Activated naive CD8-positive, alpha-beta T cell treated with anti-CD3 and anti-CD28 coated beads for 36 hours (primary cell): ENCODE results near the gene ATG2B. TPM values are rescaled to one million over a fixed set of nuclear protein-coding genes. Genes with fewer than 3 reads are reported as not detected.
"Not testable (repeated sequence)": the region's sequence is repeated elsewhere in the genome, so short reads cannot be mapped to it uniquely, and the experiment has no call there.

Experiments used
- DNase-seq: peaks from one replicate; pipeline ENCODE4 v3.0.0; 2021
- H3K27ac Mint-ChIP-seq: one replicate; pipeline ENCODE4 v1.8.0; 2022; ENCODE audit warnings: mild to moderate bottlenecking, moderate library complexity, mixed read lengths
- H3K27me3 Mint-ChIP-seq: one replicate; pipeline ENCODE4 v1.8.0; 2022; ENCODE audit warnings: mild to moderate bottlenecking, mixed read lengths
- H3K36me3 Mint-ChIP-seq: one replicate; pipeline ENCODE4 v1.8.0; 2021; ENCODE audit warnings: mild to moderate bottlenecking, mixed read lengths
- H3K4me1 Mint-ChIP-seq: one replicate; pipeline ENCODE4 v1.8.0; 2021; ENCODE audit warnings: mixed read lengths
- H3K4me3 Mint-ChIP-seq: one replicate; pipeline ENCODE4 v1.8.0; 2022; ENCODE audit warnings: mild to moderate bottlenecking, moderate library complexity, mixed read lengths
- H3K9me3 Mint-ChIP-seq: one replicate; pipeline ENCODE4 v1.8.0; 2022; ENCODE audit warnings: mixed read lengths
- total RNA-seq, 2 experiments: library from RNA; stranded (reverse); gene quantifications; one replicate each; pipeline ENCODE4 v1.2.3, GENCODE V29; 2021

Gene ATG2B
- total RNA-seq, 2 experiments from 2014 or later = 15.3 to 15.9 TPM

GRCh38 chr14:96352708-96353107 is 10.4 kb downstream of the ATG2B start:
- no peak overlapping the region for H3K27ac Mint-ChIP-seq
- no peak for DNase-seq
- peaks cover 12% of the 10 kb centered on the region for H3K36me3 Mint-ChIP-seq
- no peaks in the 10 kb centered on the region for H3K27me3 Mint-ChIP-seq
- no peak overlapping the region for H3K4me3 Mint-ChIP-seq
- H3K9me3 Mint-ChIP-seq = peaks cover 2% of the 10 kb centered on the region
- H3K4me1 Mint-ChIP-seq = peaks cover 18% of the 10 kb centered on the region

GRCh38 chr14:96351986-96352385 is 11.2 kb downstream of the ATG2B start:
- Mint-ChIP-seq H3K4me1 (peaks cover 21% of the 10 kb centered on the region), H3K4me3 (no peak overlapping the region), H3K27me3 (no peaks in the 10 kb centered on the region), H3K36me3 (peaks cover 10% of the 10 kb centered on the region), H3K9me3 (peaks cover 2% of the 10 kb centered on the region), H3K27ac (no peak overlapping the region)
- DNase-seq = no peak

- H3K36me3 Mint-ChIP-seq = peaks cover 4% of the 10 kb centered on the region
- peaks cover 2% of the 10 kb centered on the region for H3K9me3 Mint-ChIP-seq
- no peak overlapping the region for H3K27ac Mint-ChIP-seq
- DNase-seq = no peak
- H3K27me3 Mint-ChIP-seq = no peaks in the 10 kb centered on the region
- no peak overlapping the region for H3K4me3 Mint-ChIP-seq
- H3K4me1 Mint-ChIP-seq = peaks cover 13% of the 10 kb centered on the region
Measured at GRCh38 chr14:96349286-96350075, 13.7 kb downstream of the ATG2B start.

GRCh38 chr14:96347957-96348356 is 15.2 kb downstream of the ATG2B start:
- H3K27ac Mint-ChIP-seq, H3K27me3 Mint-ChIP-seq, H3K4me3 Mint-ChIP-seq, H3K36me3 Mint-ChIP-seq, DNase-seq, H3K9me3 Mint-ChIP-seq: not testable (repeated sequence)
- H3K4me1 Mint-ChIP-seq = peaks cover 13% of the 10 kb centered on the region

- Mint-ChIP-seq H3K4me1 (peaks cover 13% of the 10 kb centered on the region), H3K27me3 (no peaks in the 10 kb centered on the region), H3K36me3 (peaks cover 5% of the 10 kb centered on the region), H3K9me3 (peaks cover 2% of the 10 kb centered on the region), H3K27ac (no peak overlapping the region), H3K4me3 (no peak overlapping the region)
- no peak for DNase-seq
Measured at GRCh38 chr14:96345669-96346068, 17.5 kb downstream of the ATG2B start.

GRCh38 chr14:96341323-96341722 is 21.8 kb downstream of the ATG2B start:
- H3K9me3 Mint-ChIP-seq = no peaks in the 10 kb centered on the region
- H3K27me3 Mint-ChIP-seq = no peaks in the 10 kb centered on the region
- no peak overlapping the region for H3K4me3 Mint-ChIP-seq
- H3K27ac Mint-ChIP-seq = no peak overlapping the region
- no peak for DNase-seq
- H3K36me3 Mint-ChIP-seq = peaks cover 13% of the 10 kb centered on the region
- no peaks in the 10 kb centered on the region for H3K4me1 Mint-ChIP-seq

- DNase-seq = no peak
- no peak overlapping the region for H3K27ac Mint-ChIP-seq
- H3K9me3 Mint-ChIP-seq = no peaks in the 10 kb centered on the region
- peaks cover 14% of the 10 kb centered on the region for H3K36me3 Mint-ChIP-seq
- H3K4me3 Mint-ChIP-seq = no peak overlapping the region
- no peaks in the 10 kb centered on the region for H3K27me3 Mint-ChIP-seq
- no peaks in the 10 kb centered on the region for H3K4me1 Mint-ChIP-seq
Measured at GRCh38 chr14:96338551-96338950, 24.6 kb downstream of the ATG2B start.

- H3K27ac Mint-ChIP-seq = no peak overlapping the region
- H3K36me3 Mint-ChIP-seq = peaks cover 10% of the 10 kb centered on the region
- no peaks in the 10 kb centered on the region for H3K4me1 Mint-ChIP-seq
- H3K4me3 Mint-ChIP-seq = no peak overlapping the region
- no peaks in the 10 kb centered on the region for H3K9me3 Mint-ChIP-seq
- H3K27me3 Mint-ChIP-seq = no peaks in the 10 kb centered on the region
- DNase-seq = no peak
Measured at GRCh38 chr14:96324219-96324618, 38.9 kb downstream of the ATG2B start.

- Mint-ChIP-seq H3K27me3 (no peaks in the 10 kb centered on the region), H3K4me3 (no peak overlapping the region), H3K27ac (no peak overlapping the region), H3K36me3 (peaks cover 16% of the 10 kb centered on the region), H3K9me3 (no peaks in the 10 kb centered on the region), H3K4me1 (no peaks in the 10 kb centered on the region)
- DNase-seq = no peak
Measured at GRCh38 chr14:96320605-96321004, 42.5 kb downstream of the ATG2B start.

GRCh38 chr14:96318836-96319235 is 44.3 kb downstream of the ATG2B start:
- H3K4me1 Mint-ChIP-seq = no peaks in the 10 kb centered on the region

GRCh38 chr14:96316087-96316486 is 47.1 kb downstream of the ATG2B start:
- Mint-ChIP-seq H3K9me3 (no peaks in the 10 kb centered on the region), H3K27me3 (no peaks in the 10 kb centered on the region), H3K27ac (no peak overlapping the region), H3K36me3 (peaks cover 10% of the 10 kb centered on the region), H3K4me1 (no peaks in the 10 kb centered on the region), H3K4me3 (no peak overlapping the region)
- no peak for DNase-seq

More at GRCh38 chr14:96318836-96319235, 44.3 kb downstream of the ATG2B start:
- Mint-ChIP-seq H3K27me3 (no peaks in the 10 kb centered on the region), H3K36me3 (peaks cover 14% of the 10 kb centered on the region), H3K4me3 (no peak overlapping the region), H3K9me3 (no peaks in the 10 kb centered on the region), H3K27ac (no peak overlapping the region)
- DNase-seq = no peak

- Mint-ChIP-seq H3K27me3 (no peaks in the 10 kb centered on the region), H3K27ac (no peak overlapping the region), H3K4me3 (no peak overlapping the region), H3K4me1 (no peaks in the 10 kb centered on the region), H3K9me3 (no peaks in the 10 kb centered on the region), H3K36me3 (peaks cover 25% of the 10 kb centered on the region)
- DNase-seq = no peak
Measured at GRCh38 chr14:96310906-96311305, 52.2 kb downstream of the ATG2B start.

GRCh38 chr14:96309896-96310330 is 53.2 kb downstream of the ATG2B start:
- H3K4me3 Mint-ChIP-seq = no peak overlapping the region
- no peak overlapping the region for H3K27ac Mint-ChIP-seq
- no peaks in the 10 kb centered on the region for H3K4me1 Mint-ChIP-seq
- no peaks in the 10 kb centered on the region for H3K9me3 Mint-ChIP-seq
- DNase-seq = no peak
- H3K27me3 Mint-ChIP-seq = no peaks in the 10 kb centered on the region
- peaks cover 20% of the 10 kb centered on the region for H3K36me3 Mint-ChIP-seq

GRCh38 chr14:96309133-96309895 is 53.8 kb downstream of the ATG2B start:
- no peaks in the 10 kb centered on the region for H3K27me3 Mint-ChIP-seq
- peaks cover 20% of the 10 kb centered on the region for H3K36me3 Mint-ChIP-seq
- no peak overlapping the region for H3K27ac Mint-ChIP-seq
- H3K4me1 Mint-ChIP-seq = no peaks in the 10 kb centered on the region
- no peak for DNase-seq
- no peaks in the 10 kb centered on the region for H3K9me3 Mint-ChIP-seq
- H3K4me3 Mint-ChIP-seq = no peak overlapping the region

GRCh38 chr14:96307434-96307833 is 55.7 kb downstream of the ATG2B start:
- peaks cover 18% of the 10 kb centered on the region for H3K36me3 Mint-ChIP-seq
- no peaks in the 10 kb centered on the region for H3K9me3 Mint-ChIP-seq
- no peak overlapping the region for H3K4me3 Mint-ChIP-seq
- no peaks in the 10 kb centered on the region for H3K27me3 Mint-ChIP-seq
- H3K4me1 Mint-ChIP-seq = no peaks in the 10 kb centered on the region
- no peak for DNase-seq
- H3K27ac Mint-ChIP-seq = no peak overlapping the region
